Keratinocyte (primary cell): ENCODE measurements around the gene TNPO2. TPM values are rescaled to one million over a fixed set of nuclear protein-coding genes. Genes with fewer than 3 reads are reported as not detected.

Experiments
- DNase-seq: peaks from one replicate; pipeline ENCODE4 v3.0.0-alpha.2; 2011; ENCODE audit warnings: low read depth, missing footprints, low spot score
- FAIRE-seq: peaks from 2 replicates; lab custom pipeline; 2011; peaks lifted over from hg19 to GRCh38; lab: Jason Lieb, UNC
- H2AFZ ChIP-seq: 2 replicates; pipeline ENCODE4 v1.6.0; 2012; ENCODE audit warnings: low read length, control low read depth, inconsistent platforms; ENCODE audit not compliant: control insufficient read depth
- H3K27ac ChIP-seq: 2 replicates; pipeline ENCODE4 v1.5.1; 2011; ENCODE audit warnings: low read length; ENCODE audit not compliant: control insufficient read depth, insufficient read depth
- H3K27me3 ChIP-seq: 3 replicates; pipeline ENCODE4 v1.6.0; 2011; ENCODE audit warnings: low read length; ENCODE audit not compliant: control insufficient read depth, insufficient read depth; ENCODE audit errors: extremely low read depth
- H3K36me3 ChIP-seq, 2 experiments: 2 replicates in 1 of 2; 3 replicates in 1 of 2; pipeline ENCODE4 v1.5.1; 2011; ENCODE audit warnings: low read length in 2 of 2, mild to moderate bottlenecking in 1 of 2; ENCODE audit not compliant: control insufficient read depth in 2 of 2, insufficient read depth in 2 of 2; ENCODE audit errors: extremely low read depth in 1 of 2
- H3K4me1 ChIP-seq: 3 replicates; pipeline ENCODE4 v1.5.1; 2011; ENCODE audit warnings: low read length; ENCODE audit not compliant: control insufficient read depth, insufficient read depth; ENCODE audit errors: extremely low read depth
- H3K4me2 ChIP-seq: 3 replicates; pipeline ENCODE4 v1.6.0; 2011; ENCODE audit warnings: low read depth, low read length; ENCODE audit not compliant: control insufficient read depth, insufficient read depth; ENCODE audit errors: extremely low read depth
- H3K4me3 ChIP-seq, 3 experiments: fragments of 200-600 bp in 1 of 3; sonication (generic) in 1 of 3; 2 replicates in 2 of 3; 3 replicates in 1 of 3; pipeline ENCODE4 v1.5.1; 2011 to 2016; ENCODE audit warnings: low read length in 3 of 3, mild to moderate bottlenecking in 3 of 3, control low read depth in 2 of 3, inconsistent platforms in 1 of 3, low read depth in 1 of 3, mixed read lengths in 1 of 3, mixed run types in 1 of 3, moderate library complexity in 1 of 3; ENCODE audit not compliant: control insufficient read depth in 2 of 3, insufficient read depth in 2 of 3; ENCODE audit errors: extremely low read depth in 1 of 3
- H3K79me2 ChIP-seq: 2 replicates; pipeline ENCODE4 v1.6.0; 2012; ENCODE audit warnings: low read length; ENCODE audit not compliant: control insufficient read depth, insufficient read depth
- H3K9ac ChIP-seq: 3 replicates; pipeline ENCODE4 v1.6.0; 2011; ENCODE audit warnings: low read length; ENCODE audit not compliant: control insufficient read depth, insufficient read depth; ENCODE audit errors: extremely low read depth
- H3K9me1 ChIP-seq: 3 replicates; pipeline ENCODE4 v1.6.0; 2011; ENCODE audit warnings: low read length; ENCODE audit not compliant: control insufficient read depth, insufficient read depth; ENCODE audit errors: extremely low read depth
- H3K9me3 ChIP-seq: 2 replicates; pipeline ENCODE4 v1.5.1; 2012; ENCODE audit warnings: low read depth, low read length; ENCODE audit not compliant: control insufficient read depth
- H4K20me1 ChIP-seq: 3 replicates; pipeline ENCODE4 v1.6.0; 2011; ENCODE audit warnings: low read length; ENCODE audit not compliant: control insufficient read depth, insufficient read depth; ENCODE audit errors: extremely low read depth
- EZH2 ChIP-seq: IDR thresholded peaks from one replicate; pipeline ENCODE4 v1.6.1; 2012; ENCODE audit warnings: inconsistent platforms, mild to moderate bottlenecking, low read length, moderate library complexity
- dilution Hi-C: fragments of 300-500 bp; cut with MboI; formaldehyde crosslinking; loops from one replicate; pipeline ENCODE4 v1.7.0; 2020; ENCODE audit warnings: low sequenced_read_pairs; ENCODE audit not compliant: extremely low pct_ligation_motif_present
- polyA plus RNA-seq, 5 experiments: library from polyadenylated mRNA; depleted of rRNA in 3 of 5; stranded (reverse) in 3 of 5; stranded (forward) in 1 of 5; unstranded in 1 of 5; fragments of >200 nt; gene quantifications; 1 replicate in 1 of 5; 2 replicates in 3 of 5; 3 replicates in 1 of 5; pipeline versions ENCODE4 v1.2.1 to v1.2.3, GENCODE V29; 2011 to 2012; ENCODE audit warnings: missing spikeins in 2 of 5, low read depth in 1 of 5, low replicate concordance in 1 of 5
- TF ChIP-seq, protein P1 (sequence below), 3 experiments: IDR thresholded peaks in 1 of 3; conservative IDR thresholded peaks in 1 of 3; optimal IDR thresholded peaks in 1 of 3; 2 replicates in 2 of 3; 3 replicates in 1 of 3; pipeline versions ENCODE3 to v1.5.1; 2011; ENCODE audit warnings: low read length in 3 of 3, mild to moderate bottlenecking in 3 of 3, moderate library complexity in 2 of 3, control low read depth in 1 of 3, inconsistent platforms in 1 of 3; ENCODE audit not compliant: insufficient read depth in 2 of 3; ENCODE audit errors: extremely low read depth in 1 of 3

The TNPO2 gene
- polyA plus RNA-seq, 1 donor (not counting 4 experiments of a cell fraction or from before 2014, with no cell fraction given): 75.3 TPM

DNA sequence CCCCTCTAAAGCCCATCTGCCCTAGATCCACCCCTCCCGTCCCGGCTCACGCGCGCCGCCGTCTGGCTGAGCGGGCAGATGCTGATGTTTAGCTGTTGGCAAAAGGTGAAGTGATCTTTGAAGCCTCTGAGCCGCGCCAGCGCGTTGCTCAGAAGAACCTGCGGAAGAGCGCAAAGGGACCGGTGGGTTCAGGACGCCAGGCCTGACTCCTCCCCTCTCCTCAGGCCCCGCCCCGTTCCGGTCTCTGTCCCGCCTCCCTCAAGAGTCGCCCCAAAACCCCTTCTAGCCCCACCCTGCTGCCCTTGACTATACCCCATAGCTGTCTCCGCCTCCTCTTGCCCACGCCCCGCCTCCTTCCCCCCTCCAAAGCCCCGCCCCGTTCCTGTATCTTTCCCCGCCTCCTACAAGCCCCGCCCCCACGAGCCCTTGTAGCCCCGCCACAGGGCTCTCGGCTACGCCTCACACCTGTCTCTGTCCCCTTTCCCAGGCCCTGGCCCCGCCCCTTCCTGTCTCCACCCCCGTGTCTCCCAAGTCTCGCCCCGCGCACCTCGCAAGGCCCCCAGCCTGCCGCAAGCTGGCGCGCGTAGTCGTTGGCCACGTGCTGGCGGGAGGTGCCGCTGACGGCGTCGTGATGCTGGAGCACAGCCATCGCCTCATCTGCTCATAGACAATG is 66.7 kb downstream of the TNPO2 start:
- peaks cover 18 to 21% of the 10 kb centered on the region in 2 experiments for H3K36me3 ChIP-seq
- H3K9me1 ChIP-seq: peaks cover 3% of the 10 kb centered on the region
- H3K4me1 ChIP-seq: no peaks in the 10 kb centered on the region
- H3K79me2 ChIP-seq: no peaks in the 10 kb centered on the region
- H3K4me3 ChIP-seq: no peak overlapping the region
- H3K9me3 ChIP-seq: no peaks in the 10 kb centered on the region
- H3K9ac ChIP-seq: no peak overlapping the region
- TF ChIP-seq, protein P1, sequence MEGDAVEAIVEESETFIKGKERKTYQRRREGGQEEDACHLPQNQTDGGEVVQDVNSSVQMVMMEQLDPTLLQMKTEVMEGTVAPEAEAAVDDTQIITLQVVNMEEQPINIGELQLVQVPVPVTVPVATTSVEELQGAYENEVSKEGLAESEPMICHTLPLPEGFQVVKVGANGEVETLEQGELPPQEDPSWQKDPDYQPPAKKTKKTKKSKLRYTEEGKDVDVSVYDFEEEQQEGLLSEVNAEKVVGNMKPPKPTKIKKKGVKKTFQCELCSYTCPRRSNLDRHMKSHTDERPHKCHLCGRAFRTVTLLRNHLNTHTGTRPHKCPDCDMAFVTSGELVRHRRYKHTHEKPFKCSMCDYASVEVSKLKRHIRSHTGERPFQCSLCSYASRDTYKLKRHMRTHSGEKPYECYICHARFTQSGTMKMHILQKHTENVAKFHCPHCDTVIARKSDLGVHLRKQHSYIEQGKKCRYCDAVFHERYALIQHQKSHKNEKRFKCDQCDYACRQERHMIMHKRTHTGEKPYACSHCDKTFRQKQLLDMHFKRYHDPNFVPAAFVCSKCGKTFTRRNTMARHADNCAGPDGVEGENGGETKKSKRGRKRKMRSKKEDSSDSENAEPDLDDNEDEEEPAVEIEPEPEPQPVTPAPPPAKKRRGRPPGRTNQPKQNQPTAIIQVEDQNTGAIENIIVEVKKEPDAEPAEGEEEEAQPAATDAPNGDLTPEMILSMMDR (optimal IDR thresholded peaks at IDR 0.05 in 1 of 3, IDR thresholded peaks at IDR 0.05 in 1 of 3, conservative IDR thresholded peaks at IDR 0.05 in 1 of 3; ENCODE audit: extremely low read depth in 1 of 3, insufficient read depth in 2 of 3, low read length in 3 of 3): no peak
- no peak for TF ChIP-seq EZH2
- no peak overlapping the region for H2AFZ ChIP-seq
- no peak overlapping the region for H3K27ac ChIP-seq
- no peak for DNase-seq
- dilution Hi-C loops: no loop called here
- no peak overlapping the region for H3K4me2 ChIP-seq
- no peak for FAIRE-seq
- no peaks in the 10 kb centered on the region for H4K20me1 ChIP-seq
- no peaks in the 10 kb centered on the region for H3K27me3 ChIP-seq

DNA sequence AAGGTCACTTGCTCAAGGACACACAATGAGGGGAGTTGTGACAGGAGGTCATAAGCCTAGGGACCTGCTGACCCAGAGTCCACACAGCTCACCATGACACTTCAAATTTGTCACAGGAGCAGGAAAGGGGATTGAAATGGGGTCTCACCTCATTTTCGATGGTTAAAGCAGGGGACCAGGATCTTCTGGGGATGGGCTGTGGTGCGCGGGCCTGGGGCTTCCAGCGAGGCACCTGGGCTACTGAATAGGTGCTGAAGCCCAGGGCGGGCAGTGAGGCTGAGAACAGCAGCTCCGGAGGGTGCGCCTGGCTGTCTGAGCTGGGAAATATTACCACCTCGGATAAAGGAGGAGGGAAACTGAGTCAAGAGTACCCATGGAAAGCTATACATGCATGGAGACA is 68.2 kb downstream of the TNPO2 start:
- H3K4me3 ChIP-seq: no peak overlapping the region
- DNase-seq (no peak), FAIRE-seq (no peak)
- no peak overlapping the region for H2AFZ ChIP-seq
- no peaks in the 10 kb centered on the region for H3K4me1 ChIP-seq
- TF ChIP-seq, protein P1 (optimal IDR thresholded peaks at IDR 0.05 in 1 of 3, IDR thresholded peaks at IDR 0.05 in 1 of 3, conservative IDR thresholded peaks at IDR 0.05 in 1 of 3; ENCODE audit: extremely low read depth in 1 of 3, insufficient read depth in 2 of 3, low read length in 3 of 3): no peak
- TF ChIP-seq EZH2: no peak
- no peaks in the 10 kb centered on the region for H3K9me1 ChIP-seq
- dilution Hi-C loops: no loop called here
- H3K4me2 ChIP-seq: no peak overlapping the region
- H3K36me3 ChIP-seq: peaks cover 10 to 19% of the 10 kb centered on the region in 2 experiments
- no peaks in the 10 kb centered on the region for H3K79me2 ChIP-seq
- H3K9me3 ChIP-seq: no peaks in the 10 kb centered on the region
- H4K20me1 ChIP-seq: no peaks in the 10 kb centered on the region
- H3K27ac ChIP-seq: no peak overlapping the region
- H3K9ac ChIP-seq: no peak overlapping the region
- H3K27me3 ChIP-seq: no peaks in the 10 kb centered on the region
